Stimulated activated naive CD8-positive, alpha-beta T cell treated with anti-CD3 and anti-CD28 coated beads, Interleukin-15, amount 100 ng/mL, for 72 hours (primary cell): Measurements from ENCODE around the gene TBXA2R.

ENCODE experiments used
- ATAC-seq: fragments of 150-1000 bp; cut with Tn5 transposase; 2 replicates; pipeline ENCODE4 v1.10.0; 2021; ENCODE audit warnings: mild to moderate bottlenecking, moderate library complexity
- DNase-seq, 2 donors: peaks; one replicate each; pipeline ENCODE4 v3.0.0; 2021 to 2022
- H3K27ac Mint-ChIP-seq, 2 donors: one replicate each; pipeline ENCODE4 v1.8.0; 2022; ENCODE audit warnings: mild to moderate bottlenecking in 2 of 2, mixed read lengths in 2 of 2, moderate library complexity in 2 of 2
- H3K27me3 Mint-ChIP-seq: one replicate; pipeline ENCODE4 v1.8.0; 2022; ENCODE audit warnings: mixed read lengths
- H3K4me1 Mint-ChIP-seq: one replicate; pipeline ENCODE4 v1.8.0; 2022; ENCODE audit warnings: mild to moderate bottlenecking, mixed read lengths
- H3K4me3 Mint-ChIP-seq, 2 donors: one replicate each; pipeline ENCODE4 v1.8.0; 2022; ENCODE audit warnings: mild to moderate bottlenecking in 2 of 2, mixed read lengths in 2 of 2, moderate library complexity in 1 of 2
- H3K9me3 Mint-ChIP-seq, 2 donors: one replicate each; pipeline ENCODE4 v1.8.0; 2022; ENCODE audit warnings: mixed read lengths in 2 of 2

Gene TBXA2R

DNA sequence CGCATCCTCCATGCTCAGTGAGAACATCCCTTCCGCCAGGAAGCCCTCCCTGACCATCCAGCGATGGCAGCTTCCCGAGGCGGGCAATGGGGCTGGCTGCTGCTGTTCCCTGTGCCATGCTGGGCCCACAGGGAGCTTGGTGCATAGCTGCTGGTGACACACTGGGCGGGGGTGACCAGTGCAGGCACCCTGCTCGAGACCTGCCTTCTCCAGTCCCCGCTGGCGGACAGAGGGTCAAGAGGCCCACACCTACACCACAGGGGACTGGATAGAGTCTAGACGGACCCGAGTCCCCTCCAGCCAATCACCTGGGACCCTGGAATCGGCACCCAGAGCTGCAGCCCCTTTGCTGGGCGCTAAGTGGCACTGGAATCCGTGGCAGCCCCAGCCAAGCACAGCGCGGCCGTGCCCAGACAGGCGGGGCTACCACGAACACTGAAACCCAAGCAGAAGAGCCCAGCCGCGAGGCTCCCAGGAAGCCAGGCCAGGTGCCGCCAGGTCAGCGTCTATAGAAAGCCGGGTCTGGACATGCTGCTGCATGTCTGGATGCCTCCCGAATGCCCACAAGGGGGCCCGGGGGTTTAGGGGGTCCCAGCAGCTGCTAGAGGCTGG, 9.0 kb upstream of the TBXA2R start:
- Mint-ChIP-seq H3K27me3 (no peaks in the 10 kb centered on the region), H3K27ac (peak overlapping the region; percentile 33 to 83), H3K4me1 (peaks cover 16% of the 10 kb centered on the region)

GRCh38 chr19:3614858-3615505, 8.3 kb upstream of the TBXA2R start:
- no peak for DNase-seq
- Mint-ChIP-seq H3K4me3 (no peak overlapping the region), H3K27ac (peak overlapping the region in 1 of 2 donors; percentile 83), H3K9me3 (no peaks in the 10 kb centered on the region), H3K27me3 (no peaks in the 10 kb centered on the region), H3K4me1 (peaks cover 16% of the 10 kb centered on the region)
- no peak for ATAC-seq

More for the DNA sequence above, 9.0 kb upstream of the TBXA2R start:
- no peaks in the 10 kb centered on the region for H3K9me3 Mint-ChIP-seq
- no peak overlapping the region for H3K4me3 Mint-ChIP-seq
- DNase-seq (no peak), ATAC-seq (no peak)

DNA sequence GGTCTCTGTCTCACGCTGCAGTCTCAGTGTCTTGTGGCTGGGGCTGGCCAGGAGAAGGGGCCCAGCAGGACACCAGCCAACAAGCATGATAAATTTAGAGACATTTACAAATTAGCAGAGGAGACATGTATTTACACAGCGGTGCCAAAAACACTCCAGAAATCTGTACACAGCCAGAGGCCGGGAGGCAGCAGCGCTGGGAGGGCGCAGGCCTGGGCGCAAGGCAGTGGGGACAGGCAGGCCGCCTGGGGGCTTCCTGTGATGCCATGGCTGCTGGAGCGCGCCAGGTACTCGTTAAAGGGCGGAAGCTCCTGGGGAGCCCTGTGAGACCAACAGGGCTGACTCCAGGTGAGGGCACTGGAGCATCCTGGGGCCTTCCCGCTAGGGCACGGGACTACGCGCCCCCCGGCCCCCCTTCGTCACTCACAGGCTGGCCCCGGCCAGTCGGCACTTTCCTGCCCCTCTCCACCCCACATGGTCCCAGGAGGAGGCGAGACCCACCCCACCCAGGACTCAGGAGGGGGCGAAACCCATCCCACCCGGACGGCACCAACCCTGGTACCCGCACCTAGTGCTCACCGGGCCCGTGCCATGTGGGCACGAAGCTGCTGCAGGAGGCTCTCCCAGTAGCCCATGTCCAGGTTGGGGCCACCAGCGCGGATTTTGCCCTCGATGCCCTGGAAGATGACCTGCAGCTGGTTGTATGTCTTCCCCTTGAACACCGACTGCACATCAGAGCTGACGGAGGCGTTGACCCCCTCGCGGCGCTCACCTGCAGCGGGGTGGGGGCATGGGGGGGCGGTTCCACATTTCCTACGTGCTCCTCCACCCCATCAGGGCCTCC, 7.4 kb upstream of the TBXA2R start:
- no peak for DNase-seq
- Mint-ChIP-seq H3K9me3 (no peaks in the 10 kb centered on the region), H3K27me3 (no peaks in the 10 kb centered on the region), H3K4me3 (no peak overlapping the region), H3K27ac (no peak overlapping the region), H3K4me1 (peaks cover 16% of the 10 kb centered on the region)
- peak; percentile 13 for ATAC-seq

GRCh38 chr19:3612901-3613741, 6.4 kb upstream of the TBXA2R start:
- ATAC-seq: peak; percentile 19
- no peak overlapping the region for H3K27ac Mint-ChIP-seq
- H3K4me1 Mint-ChIP-seq: peaks cover 17% of the 10 kb centered on the region
- DNase-seq: no peak
- no peak overlapping the region for H3K4me3 Mint-ChIP-seq
- H3K27me3 Mint-ChIP-seq: no peaks in the 10 kb centered on the region
- no peaks in the 10 kb centered on the region for H3K9me3 Mint-ChIP-seq

DNA sequence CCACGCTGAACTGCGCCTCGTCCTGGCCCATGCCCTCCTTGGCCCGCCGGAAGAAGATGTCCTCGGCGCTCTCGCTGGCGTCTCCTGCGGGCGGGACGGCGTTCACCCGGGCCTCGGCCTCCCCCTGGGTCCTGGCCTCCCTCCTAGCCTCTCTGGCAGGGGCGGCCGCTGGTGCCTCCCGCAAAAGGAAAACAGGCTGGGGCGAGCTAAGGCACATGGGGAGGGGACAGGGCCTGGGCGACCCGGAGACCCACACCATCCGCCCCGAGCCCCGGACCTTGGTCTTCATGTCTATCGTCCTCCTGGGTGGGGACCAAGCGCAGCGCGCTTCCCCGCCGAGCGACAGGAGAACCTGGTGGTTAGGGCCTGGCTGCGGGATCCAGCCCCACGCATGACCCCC, 5.7 kb upstream of the TBXA2R start:
- H3K9me3 Mint-ChIP-seq: no peaks in the 10 kb centered on the region
- DNase-seq: no peak
- no peak overlapping the region for H3K27ac Mint-ChIP-seq
- peaks cover 17% of the 10 kb centered on the region for H3K4me1 Mint-ChIP-seq
- ATAC-seq: no peak
- H3K27me3 Mint-ChIP-seq: no peaks in the 10 kb centered on the region
- no peak overlapping the region for H3K4me3 Mint-ChIP-seq

DNA sequence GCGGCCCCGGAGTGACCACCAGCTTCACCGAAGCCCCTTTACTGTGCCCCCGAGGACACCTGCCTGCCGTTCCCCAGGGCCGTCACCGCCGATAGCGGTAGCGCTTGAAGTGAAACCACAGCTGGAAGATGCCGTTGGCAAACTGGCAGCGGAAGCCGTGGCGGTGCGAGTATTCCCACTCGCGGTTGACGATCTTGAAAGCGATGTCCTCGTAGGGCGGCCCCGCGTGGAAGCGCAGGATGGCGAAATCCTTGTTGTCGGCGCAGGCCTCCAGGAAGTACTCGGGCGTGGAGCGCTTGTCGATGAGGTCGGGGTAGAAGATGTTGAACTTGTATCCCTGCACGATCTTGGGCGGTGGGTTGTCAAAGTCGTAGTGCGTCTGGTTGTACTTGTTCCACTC, 5.2 kb upstream of the TBXA2R start:
- H3K4me1 Mint-ChIP-seq: peaks cover 17% of the 10 kb centered on the region
- no peak overlapping the region for H3K27ac Mint-ChIP-seq
- H3K27me3 Mint-ChIP-seq: no peaks in the 10 kb centered on the region
- no peak overlapping the region for H3K4me3 Mint-ChIP-seq
- ATAC-seq (no peak), DNase-seq (no peak)
- H3K9me3 Mint-ChIP-seq: no peaks in the 10 kb centered on the region

DNA sequence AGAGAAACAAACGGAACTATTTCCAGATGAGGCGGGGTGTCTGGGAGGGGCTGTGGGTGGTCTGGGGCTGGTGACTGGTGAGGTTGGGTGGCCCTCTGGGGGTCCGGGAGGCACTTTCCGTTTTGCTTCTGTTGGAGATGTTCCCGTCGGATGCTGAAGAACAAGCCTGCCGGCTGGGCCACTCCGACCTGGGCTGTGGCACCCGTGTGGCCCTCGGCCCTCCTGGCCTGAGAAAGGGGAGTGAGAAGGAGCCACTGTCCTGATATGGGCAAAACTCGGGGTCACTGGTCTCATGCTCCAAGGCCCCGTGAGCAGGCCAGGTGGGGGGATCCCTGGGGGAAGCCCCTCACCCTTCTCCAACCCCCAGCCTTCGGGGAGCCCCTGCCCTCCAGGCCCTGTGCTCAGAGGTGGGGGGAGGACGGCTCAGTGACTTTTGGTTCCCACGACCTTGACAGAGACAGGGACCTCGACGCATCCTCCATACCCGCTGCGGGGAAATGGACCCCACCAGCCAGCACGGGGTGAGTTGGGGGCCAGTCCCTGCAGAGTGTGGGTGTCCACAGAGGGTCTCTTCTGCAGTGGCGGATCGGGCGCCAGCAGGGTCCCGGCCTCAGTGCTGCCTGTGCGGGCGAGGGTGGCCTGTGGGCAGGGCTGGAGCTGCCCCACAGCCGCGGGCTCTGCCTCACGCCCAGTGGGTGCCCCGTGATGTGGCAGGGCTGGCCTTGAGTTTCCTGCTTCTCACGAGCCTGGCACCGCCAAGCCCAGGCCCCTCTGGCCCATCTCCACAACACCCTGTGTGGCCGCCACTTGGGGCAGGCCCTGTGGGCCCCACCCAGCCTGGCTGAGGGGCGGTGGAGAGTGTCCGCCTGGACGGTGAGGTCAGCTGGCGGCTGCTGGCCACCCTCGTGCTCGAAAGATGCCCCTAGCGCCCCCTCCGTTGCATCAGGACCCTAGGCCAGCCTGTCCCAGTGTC, 4.4 kb upstream of the TBXA2R start:
- H3K27me3 Mint-ChIP-seq: no peaks in the 10 kb centered on the region
- H3K4me3 Mint-ChIP-seq: no peak overlapping the region
- H3K4me1 Mint-ChIP-seq: peaks cover 16% of the 10 kb centered on the region
- ATAC-seq (no peak), DNase-seq (no peak)
- no peaks in the 10 kb centered on the region for H3K9me3 Mint-ChIP-seq
- no peak overlapping the region for H3K27ac Mint-ChIP-seq

- no peaks in the 10 kb centered on the region for H3K27me3 Mint-ChIP-seq
- no peak overlapping the region for H3K4me3 Mint-ChIP-seq
- H3K4me1 Mint-ChIP-seq: peaks cover 16% of the 10 kb centered on the region
- H3K9me3 Mint-ChIP-seq: no peaks in the 10 kb centered on the region
- ATAC-seq (no peak), DNase-seq (no peak)
- peak overlapping the region in 1 of 2 donors; percentile 38 for H3K27ac Mint-ChIP-seq
Observed at GRCh38 chr19:3609779-3610719, 3.4 kb upstream of the TBXA2R start.

DNA sequence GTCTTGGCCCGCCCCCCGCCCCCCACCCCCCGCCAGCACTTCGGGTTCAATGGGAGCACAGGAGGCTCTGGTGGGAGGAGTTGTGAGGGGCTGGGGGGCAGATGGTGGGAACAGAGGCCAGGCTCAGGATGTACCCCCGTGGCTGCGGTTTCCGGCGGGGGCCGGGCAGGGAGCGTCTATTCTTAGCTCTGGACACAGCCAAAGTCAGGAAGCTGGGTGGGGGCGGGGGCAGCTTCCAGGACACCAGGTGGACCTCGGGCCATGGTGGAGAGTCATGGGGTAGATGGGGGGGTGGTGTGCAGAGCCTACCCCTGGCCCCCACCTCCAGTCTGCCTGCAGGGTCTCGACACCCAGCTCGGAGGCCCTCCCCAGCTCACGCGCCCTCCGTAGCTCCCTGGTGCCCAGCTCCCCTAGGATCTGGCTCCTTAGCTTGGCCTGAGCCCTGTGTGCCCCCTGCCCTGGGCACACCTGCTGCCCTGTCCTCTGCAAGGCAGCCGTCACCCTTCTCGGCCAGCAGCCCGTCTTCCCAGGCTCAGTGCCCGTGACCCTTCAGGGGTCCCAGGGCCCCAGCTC, 2.2 kb upstream of the TBXA2R start:
- DNase-seq: no peak
- H3K9me3 Mint-ChIP-seq: no peaks in the 10 kb centered on the region
- no peaks in the 10 kb centered on the region for H3K27me3 Mint-ChIP-seq
- no peak overlapping the region for H3K27ac Mint-ChIP-seq
- ATAC-seq: no peak
- no peak overlapping the region for H3K4me3 Mint-ChIP-seq
- H3K4me1 Mint-ChIP-seq: peaks cover 16% of the 10 kb centered on the region

GRCh38 chr19:3608079-3608641, 1.5 kb upstream of the TBXA2R start:
- Mint-ChIP-seq H3K9me3 (no peaks in the 10 kb centered on the region), H3K4me3 (peak overlapping the region; percentile 12), H3K4me1 (peaks cover 16% of the 10 kb centered on the region), H3K27ac (no peak overlapping the region), H3K27me3 (no peaks in the 10 kb centered on the region)
- ATAC-seq: no peak
- DNase-seq: no peak

- peak overlapping the region; percentile 12 to 49 for H3K4me3 Mint-ChIP-seq
- no peak for DNase-seq
- peak overlapping the region in 1 of 2 donors; percentile 76 for H3K27ac Mint-ChIP-seq
- no peaks in the 10 kb centered on the region for H3K9me3 Mint-ChIP-seq
- no peak for ATAC-seq
- H3K4me1 Mint-ChIP-seq: peaks cover 16% of the 10 kb centered on the region
- H3K27me3 Mint-ChIP-seq: no peaks in the 10 kb centered on the region
Observed at GRCh38 chr19:3607303-3608078, 816 bp upstream of the TBXA2R start.

DNA sequence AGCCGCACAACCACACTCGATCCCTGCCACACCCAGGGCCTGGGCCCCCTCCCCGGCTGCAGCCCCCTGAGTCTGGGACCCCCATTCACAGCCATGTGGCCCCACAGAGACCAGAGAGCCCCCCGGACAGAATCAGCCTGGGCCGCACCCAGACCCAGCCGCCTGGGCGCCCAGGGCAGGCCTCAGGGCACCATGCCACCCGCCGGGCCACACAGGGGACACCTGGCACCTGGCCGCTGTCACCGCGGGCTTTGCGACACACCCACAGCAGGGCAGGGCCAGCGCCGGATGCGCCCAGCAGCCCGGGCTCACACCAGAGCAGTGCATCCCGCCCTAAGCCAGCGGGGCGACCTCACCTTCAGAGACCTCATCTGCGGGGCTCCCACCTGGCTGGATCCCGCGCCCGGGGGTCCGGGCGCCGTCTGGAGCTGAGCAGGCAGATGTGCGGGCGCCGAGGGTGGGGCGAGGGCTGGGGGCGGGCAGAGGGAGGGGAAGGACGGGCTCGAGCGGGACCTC, 443 bp downstream of the TBXA2R start:
- ATAC-seq (peak; percentile 64), DNase-seq (peak; percentile 40 to 41)
- Mint-ChIP-seq H3K4me3 (no peak overlapping the region), H3K27ac (no peak overlapping the region), H3K9me3 (no peaks in the 10 kb centered on the region), H3K27me3 (no peaks in the 10 kb centered on the region), H3K4me1 (peaks cover 16% of the 10 kb centered on the region)
